HepG2 (cell line): ENCODE measurements around the gene SDC1. TPM values are rescaled to one million over a fixed set of nuclear protein-coding genes. Genes with fewer than 3 reads are reported as not detected.
A peak's percentile ranks its signal among the peaks of the same experiment; 100 is the strongest.

Experiments
- ATAC-seq: fragments of 200-7000 bp; cut with Tn5 transposase; 3 replicates; pipeline ENCODE4 v1.9.1; 2020; ENCODE audit warnings: mild to moderate bottlenecking, moderate library complexity
- BruUV-seq: library from RNA; stranded (reverse); fragments of 400-500 nt; replicated peaks from 2 replicates; lab custom pipeline; 2021; lab: Mats Ljungman, UMichigan
- CTCF ChIA-PET: fragments of 300-600 bp; formaldehyde crosslinking; extraction: SDS; loops from one replicate; lab custom pipeline; 2021; ENCODE audit warnings: low total read pairs, inconsistent platforms, low intra/inter-chr PET ratio; lab: Yijun Ruan, JAX
- POLR2A ChIA-PET: fragments of 350-600 bp; sonication (Branson Sonifier 250); formaldehyde crosslinking; loops from one replicate; lab custom pipeline; 2020; ENCODE audit warnings: antibody characterized with exemption, inconsistent platforms; lab: Yijun Ruan, JAX
- DNase-seq: peaks from one replicate; pipeline ENCODE4 v3.0.0-alpha.2; 2015; ENCODE audit warnings: low spot score
- FAIRE-seq: peaks from 3 replicates; lab custom pipeline; 2011; peaks lifted over from hg19 to GRCh38; lab: Jason Lieb, UNC
- H2AFZ ChIP-seq: one replicate; pipeline ENCODE4 v1.6.1; 2011; ENCODE audit warnings: low read length, inconsistent platforms
- H3K27ac ChIP-seq: fragments of 300-600 bp; 3 replicates; pipeline ENCODE4 v1.8.0; 2011; ENCODE audit warnings: mixed run types, mild to moderate bottlenecking, mixed read lengths, low read length, inconsistent platforms; ENCODE audit not compliant: insufficient read depth; ENCODE audit errors: extremely low read length
- H3K27me3 ChIP-seq, 2 experiments: fragments of 200-600 bp in 1 of 2; 2 replicates in 1 of 2; 3 replicates in 1 of 2; pipeline versions ENCODE4 v1.6.0 to v1.8.0; 2011; ENCODE audit warnings: low read length in 2 of 2, mild to moderate bottlenecking in 2 of 2, moderate library complexity in 2 of 2, inconsistent platforms in 1 of 2; ENCODE audit not compliant: insufficient read depth in 2 of 2, control insufficient read depth in 1 of 2
- H3K36me3 ChIP-seq, 2 experiments: fragments of 200-600 bp in 1 of 2; replicated peaks in 1 of 2; 2 replicates in 1 of 2; 3 replicates in 1 of 2; pipeline versions ENCODE4 v1.5.1 to v1.8.0; 2011; ENCODE audit warnings: low read length in 2 of 2, inconsistent platforms in 1 of 2; ENCODE audit not compliant: insufficient read depth in 2 of 2, control insufficient read depth in 1 of 2
- H3K4me1 ChIP-seq: 2 replicates; pipeline ENCODE4 v1.5.1; 2012; ENCODE audit warnings: low read length, inconsistent platforms; ENCODE audit not compliant: insufficient read depth
- H3K4me2 ChIP-seq: 2 replicates; pipeline ENCODE4 v1.6.0; 2011; ENCODE audit warnings: low read depth, low read length, inconsistent platforms
- H3K4me3 ChIP-seq, 3 experiments: fragments of 200-600 bp in 1 of 3; sonication (generic), shearing (Covaris generic) in 1 of 3; replicated peaks in 1 of 3; 2 replicates each; pipeline ENCODE4 v1.5.1; 2011 to 2016; ENCODE audit warnings: low read length in 3 of 3, inconsistent platforms in 2 of 3, low read depth in 2 of 3, mild to moderate bottlenecking in 2 of 3, control low read depth in 1 of 3, mixed read lengths in 1 of 3; ENCODE audit not compliant: insufficient read depth in 1 of 3
- H3K79me2 ChIP-seq: one replicate; pipeline ENCODE4 v1.6.1; 2011; ENCODE audit warnings: low read length, inconsistent platforms; ENCODE audit not compliant: insufficient read depth
- H3K9ac ChIP-seq: 2 replicates; pipeline ENCODE4 v1.6.0; 2011; ENCODE audit warnings: mild to moderate bottlenecking, low read depth, low read length, inconsistent platforms; ENCODE audit not compliant: insufficient read depth
- H3K9me3 ChIP-seq: 2 replicates; pipeline ENCODE4 v1.5.1; 2012; ENCODE audit warnings: mild to moderate bottlenecking, low read length
- H4K20me1 ChIP-seq: 2 replicates; pipeline ENCODE4 v1.6.0; 2011; ENCODE audit warnings: inconsistent platforms, mild to moderate bottlenecking, low read length, moderate library complexity; ENCODE audit not compliant: insufficient read depth
- KDM6A ChIP-seq: IDR thresholded peaks from 2 replicates; pipeline ENCODE4 v1.6.1; 2016; ENCODE audit warnings: low read depth
- KMT2B ChIP-seq: IDR thresholded peaks from 2 replicates; pipeline ENCODE4 v1.6.1; 2016; ENCODE audit warnings: missing genetic modification reagents, missing compliant biosample characterization
- MTA3 ChIP-seq: sonication (generic); formaldehyde crosslinking; IDR thresholded peaks from 2 replicates; pipeline ENCODE4 v1.4.0; 2020; ENCODE audit warnings: missing genetic modification reagents
- PHB2 ChIP-seq: fragments of 450-650 bp; IDR thresholded peaks from 2 replicates; pipeline ENCODE4 v1.6.1; 2018; ENCODE audit not compliant: partially characterized antibody
- PHF5A ChIP-seq: IDR thresholded peaks from one replicate; pipeline ENCODE4 v1.6.1; 2018; ENCODE audit warnings: low read depth, missing genetic modification reagents; ENCODE audit not compliant: unreplicated experiment
- PRDM4 ChIP-seq: sonication (generic); formaldehyde crosslinking; IDR thresholded peaks from 2 replicates; pipeline ENCODE4 v1.9.0; 2021; ENCODE audit warnings: missing genetic modification reagents, borderline replicate concordance
- THYN1 ChIP-seq: sonication (generic); formaldehyde crosslinking; IDR thresholded peaks from 2 replicates; pipeline ENCODE4 v1.8.1; 2023; ENCODE audit warnings: low read depth, mild to moderate bottlenecking, moderate library complexity, missing genetic modification reagents, borderline replicate concordance
- ZIK1 ChIP-seq: sonication (generic); formaldehyde crosslinking; IDR thresholded peaks from 2 replicates; pipeline ENCODE4 v1.5.0; 2020; ENCODE audit warnings: mild to moderate bottlenecking, low read depth, missing genetic modification reagents, borderline replicate concordance
- ZNF275 ChIP-seq: sonication (generic); formaldehyde crosslinking; IDR thresholded peaks from 2 replicates; pipeline ENCODE4 v1.8.0; 2022; ENCODE audit warnings: missing genetic modification reagents, mild to moderate bottlenecking, inconsistent platforms, borderline replicate concordance
- ZNF460 ChIP-seq: sonication (generic); formaldehyde crosslinking; IDR thresholded peaks from 2 replicates; pipeline ENCODE4 v1.5.1; 2020; ENCODE audit warnings: missing genetic modification reagents, mild to moderate bottlenecking, borderline replicate concordance
- ZNF672 ChIP-seq: sonication (generic); formaldehyde crosslinking; IDR thresholded peaks from 2 replicates; pipeline ENCODE4 v1.8.1; 2022; ENCODE audit warnings: missing genetic modification reagents
- WGBS: methylation state at CpG from one replicate; pipeline ENCODE4 v1.1.6; 2017; ENCODE audit warnings: low lambda C conversion rate; 5-methylcytosine and 5-hydroxymethylcytosine counted together
- in situ Hi-C: cut with HindIII; loops from 2 replicates; pipeline ENCODE4 v1.10.0; 2017; ENCODE audit warnings: low pct_unique_long_range_greater_than_20kb; ENCODE audit not compliant: extremely low pct_ligation_motif_present
- intact Hi-C: fragments of 100-400 bp; cut with micrococcal nuclease; formaldehyde crosslinking; loops from one replicate; pipeline ENCODE4 v1.10.0; 2022; ENCODE audit not compliant: unreplicated experiment
- polyA plus RNA-seq, 8 experiments: library from polyadenylated mRNA; depleted of rRNA in 3 of 8; stranded (reverse) in 7 of 8; unstranded in 1 of 8; fragments of >200 nt; fragmentation: Illumina TruSeq in 4 of 8; extraction: Trizol in 4 of 8; gene quantifications; 2 replicates each; pipeline versions ENCODE4 v1.2.1 to v1.2.3, GENCODE V29; 2011 to 2016; ENCODE audit warnings: low read depth in 4 of 8, missing spikeins in 1 of 8, mixed read lengths in 1 of 8; ENCODE audit not compliant: insufficient read depth in 1 of 8
- total RNA-seq, 5 experiments: library from RNA; depleted of rRNA; stranded (reverse); fragments of >200 nt; fragmentation: Illumina TruSeq; extraction: Trizol; gene quantifications; 2 replicates each; pipeline ENCODE4 v1.2.3, GENCODE V29; 2016; ENCODE audit warnings: low read depth in 1 of 5
- TF ChIP-seq, protein P1 (sequence below): IDR thresholded peaks from 2 replicates; pipeline ENCODE4 v1.6.1; 2016
- TF ChIP-seq, protein P2 (sequence below): IDR thresholded peaks from 2 replicates; pipeline ENCODE4 v1.6.1; 2016; ENCODE audit warnings: control low read depth
- TF ChIP-seq, protein P3 (sequence below): sonication (generic); formaldehyde crosslinking; IDR thresholded peaks from 2 replicates; pipeline ENCODE4 v1.5.0; 2020; ENCODE audit warnings: missing genetic modification reagents, mild to moderate bottlenecking, borderline replicate concordance
- TF ChIP-seq, protein P4 (sequence below): sonication (generic); formaldehyde crosslinking; IDR thresholded peaks from 2 replicates; pipeline ENCODE4 v1.8.0; 2022; ENCODE audit warnings: mild to moderate bottlenecking, missing genetic modification reagents, borderline replicate concordance

Gene SDC1
- total and polyA plus RNA-seq, 2 of the 13 experiments (the other 11 are each of a cell fraction or from before 2014, with no cell fraction given) = 108 to 119 TPM

- ChIA-PET POLR2A (interaction anchor here (1.3 to 1.9 kb wide), 2 partner anchors 29 to 31 kb away, joined by 4 to 6 read pairs; partner anchors contain the start of gene SDC1), CTCF (no interaction called here)
- DNase-seq = no peak
- no peaks in the 10 kb centered on the region for H3K36me3 ChIP-seq
- no peak overlapping the region for H2AFZ ChIP-seq
- H3K4me3 ChIP-seq = no peak overlapping the region
- peak overlapping the region; percentile 7 for H3K27ac ChIP-seq
- no peaks in the 10 kb centered on the region for H3K27me3 ChIP-seq
- no peak for FAIRE-seq
- BruUV-seq = no TSS peak
- no peaks in the 10 kb centered on the region for H3K9me3 ChIP-seq
- 74% methylated on average over 16 of the region's 16 CpGs for WGBS
- no peaks in the 10 kb centered on the region for H3K79me2 ChIP-seq
- H3K4me1 ChIP-seq = peaks cover 96% of the 10 kb centered on the region
- intact Hi-C loops (no loop called here), in situ Hi-C loops (no loop called here)
- H4K20me1 ChIP-seq = no peaks in the 10 kb centered on the region
- no peak for ATAC-seq
- no peak overlapping the region for H3K9ac ChIP-seq
- no peak overlapping the region for H3K4me2 ChIP-seq
- TF ChIP-seq ZNF672 (CRISPR knock-in tag) (no peak), KMT2B (CRISPR knock-in tag) (no peak), ZIK1 (CRISPR knock-in tag) (no peak), PHB2 (no peak), PRDM4 (no peak), KDM6A (no peak), ZNF275 (CRISPR knock-in tag) (no peak), PHF5A (CRISPR knock-in tag) (no peak), THYN1 (CRISPR knock-in tag) (no peak), ZNF460 (no peak), MTA3 (CRISPR knock-in tag) (no peak)
- TF ChIP-seq, protein P1, sequence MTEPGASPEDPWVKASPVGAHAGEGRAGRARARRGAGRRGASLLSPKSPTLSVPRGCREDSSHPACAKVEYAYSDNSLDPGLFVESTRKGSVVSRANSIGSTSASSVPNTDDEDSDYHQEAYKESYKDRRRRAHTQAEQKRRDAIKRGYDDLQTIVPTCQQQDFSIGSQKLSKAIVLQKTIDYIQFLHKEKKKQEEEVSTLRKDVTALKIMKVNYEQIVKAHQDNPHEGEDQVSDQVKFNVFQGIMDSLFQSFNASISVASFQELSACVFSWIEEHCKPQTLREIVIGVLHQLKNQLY (CRISPR knock-in tag) = no peak
- TF ChIP-seq, protein P2, sequence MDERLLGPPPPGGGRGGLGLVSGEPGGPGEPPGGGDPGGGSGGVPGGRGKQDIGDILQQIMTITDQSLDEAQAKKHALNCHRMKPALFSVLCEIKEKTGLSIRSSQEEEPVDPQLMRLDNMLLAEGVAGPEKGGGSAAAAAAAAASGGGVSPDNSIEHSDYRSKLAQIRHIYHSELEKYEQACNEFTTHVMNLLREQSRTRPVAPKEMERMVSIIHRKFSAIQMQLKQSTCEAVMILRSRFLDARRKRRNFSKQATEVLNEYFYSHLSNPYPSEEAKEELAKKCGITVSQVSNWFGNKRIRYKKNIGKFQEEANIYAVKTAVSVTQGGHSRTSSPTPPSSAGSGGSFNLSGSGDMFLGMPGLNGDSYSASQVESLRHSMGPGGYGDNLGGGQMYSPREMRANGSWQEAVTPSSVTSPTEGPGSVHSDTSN = no peak
- TF ChIP-seq, protein P3, sequence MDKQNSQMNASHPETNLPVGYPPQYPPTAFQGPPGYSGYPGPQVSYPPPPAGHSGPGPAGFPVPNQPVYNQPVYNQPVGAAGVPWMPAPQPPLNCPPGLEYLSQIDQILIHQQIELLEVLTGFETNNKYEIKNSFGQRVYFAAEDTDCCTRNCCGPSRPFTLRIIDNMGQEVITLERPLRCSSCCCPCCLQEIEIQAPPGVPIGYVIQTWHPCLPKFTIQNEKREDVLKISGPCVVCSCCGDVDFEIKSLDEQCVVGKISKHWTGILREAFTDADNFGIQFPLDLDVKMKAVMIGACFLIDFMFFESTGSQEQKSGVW (CRISPR knock-in tag) = no peak
- TF ChIP-seq, protein P4, sequence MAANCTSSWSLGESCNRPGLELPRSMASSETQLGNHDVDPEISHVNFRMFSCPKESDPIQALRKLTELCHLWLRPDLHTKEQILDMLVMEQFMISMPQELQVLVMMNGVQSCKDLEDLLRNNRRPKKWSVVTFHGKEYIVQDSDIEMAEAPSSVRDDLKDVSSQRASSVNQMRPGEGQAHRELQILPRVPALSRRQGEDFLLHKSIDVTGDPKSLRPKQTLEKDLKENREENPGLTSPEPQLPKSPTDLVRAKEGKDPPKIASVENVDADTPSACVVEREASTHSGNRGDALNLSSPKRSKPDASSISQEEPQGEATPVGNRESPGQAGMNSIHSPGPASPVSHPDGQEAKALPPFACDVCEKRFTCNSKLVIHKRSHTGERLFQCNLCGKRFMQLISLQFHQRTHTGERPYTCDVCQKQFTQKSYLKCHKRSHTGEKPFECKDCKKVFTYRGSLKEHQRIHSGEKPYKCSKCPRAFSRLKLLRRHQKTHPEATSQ (CRISPR knock-in tag) = no peak
Observed at GRCh38 chr2:20194097-20195015, 30.6 kb downstream of the SDC1 start.
